Gastrocnemius medialis (tissue), 4 donors: ENCODE measurements around the gene GRID2.

Experiments
- CTCF ChIP-seq, 5 experiments: fragments of 450-650 bp in 3 of 5; fragments of 200-600 bp in 2 of 5; sonication (generic) in 2 of 5; IDR thresholded peaks in 4 of 5; conservative IDR thresholded peaks in 1 of 5; 1 replicate in 4 of 5; 2 replicates in 1 of 5; pipeline ENCODE4 v1.5.1; 2016 to 2019; ENCODE audit warnings: antibody characterized with exemption in 5 of 5, mild to moderate bottlenecking in 3 of 5, moderate library complexity in 3 of 5
- POLR2A ChIP-seq, 2 donors: fragments of 450-650 bp; IDR thresholded peaks; one replicate each; pipeline ENCODE4 v1.6.1; 2017; ENCODE audit warnings: antibody characterized with exemption in 2 of 2, mild to moderate bottlenecking in 2 of 2, moderate library complexity in 2 of 2

DNA sequence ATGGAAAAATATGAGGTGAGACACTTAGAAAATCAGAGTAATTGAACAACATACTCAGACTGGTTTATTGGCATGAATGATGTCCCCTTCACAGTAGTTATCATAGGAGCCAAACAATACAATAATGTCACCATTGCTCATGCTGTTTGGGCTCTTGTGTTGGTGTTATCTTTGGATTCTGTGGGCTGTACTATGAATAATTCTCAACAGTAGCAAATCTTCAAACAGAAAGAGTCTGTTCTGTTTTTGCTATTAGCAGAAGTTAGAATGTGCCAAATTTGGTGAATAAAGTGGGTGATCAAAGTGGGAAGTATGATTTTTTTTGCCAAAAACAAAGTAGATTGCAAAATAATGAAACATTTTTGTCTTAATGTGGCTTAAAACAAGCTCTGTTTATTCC, 58.3 kb downstream of the GRID2 start:
- TF ChIP-seq CTCF (IDR thresholded peaks at IDR 0.05 in 4 of 5, conservative IDR thresholded peaks at IDR 0.05 in 1 of 5) (no peak), POLR2A (IDR thresholded peaks at IDR 0.05) (no peak)
